Ovary (tissue), 3 donors: ENCODE data around the gene NOS1.

ENCODE experiments used
- EP300 ChIP-seq: sonication (generic); formaldehyde crosslinking; IDR thresholded peaks from one replicate; pipeline ENCODE4 v1.6.1; 2017; ENCODE audit warnings: antibody characterized with exemption
- POLR2A ChIP-seq: fragments of 450-650 bp; IDR thresholded peaks from one replicate; pipeline ENCODE4 v1.6.1; 2017; ENCODE audit warnings: antibody characterized with exemption, mild to moderate bottlenecking, moderate library complexity
- TF ChIP-seq, protein P1 (sequence below), 3 donors: fragments of 450-650 bp in 2 of 3; fragments of 200-600 bp in 1 of 3; IDR thresholded peaks; one replicate each; pipeline versions ENCODE4 v1.5.1 to v1.8.0; 2016 to 2022; ENCODE audit warnings: antibody characterized with exemption in 3 of 3, mild to moderate bottlenecking in 1 of 3
- donor health status: DM: no; HTN: no; CAD: no.

DNA sequence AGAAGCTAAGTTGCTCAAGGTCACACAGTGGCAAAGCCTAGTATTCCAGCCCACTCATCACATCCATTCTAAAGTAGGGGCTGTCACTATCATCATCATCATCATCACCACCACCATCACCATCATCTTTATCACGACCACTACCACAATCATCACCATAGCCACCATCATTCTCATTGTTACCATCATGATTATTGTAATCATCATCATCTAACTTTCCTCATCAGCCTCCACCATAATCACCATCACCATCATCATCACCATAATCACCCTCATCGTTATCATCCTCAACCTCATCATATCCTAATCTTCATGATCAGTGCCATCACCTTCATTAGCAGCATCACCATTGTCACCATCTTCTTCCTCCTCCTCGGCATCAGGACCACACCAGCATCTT, 48.7 kb downstream of the NOS1 start:
- TF ChIP-seq, protein P1, sequence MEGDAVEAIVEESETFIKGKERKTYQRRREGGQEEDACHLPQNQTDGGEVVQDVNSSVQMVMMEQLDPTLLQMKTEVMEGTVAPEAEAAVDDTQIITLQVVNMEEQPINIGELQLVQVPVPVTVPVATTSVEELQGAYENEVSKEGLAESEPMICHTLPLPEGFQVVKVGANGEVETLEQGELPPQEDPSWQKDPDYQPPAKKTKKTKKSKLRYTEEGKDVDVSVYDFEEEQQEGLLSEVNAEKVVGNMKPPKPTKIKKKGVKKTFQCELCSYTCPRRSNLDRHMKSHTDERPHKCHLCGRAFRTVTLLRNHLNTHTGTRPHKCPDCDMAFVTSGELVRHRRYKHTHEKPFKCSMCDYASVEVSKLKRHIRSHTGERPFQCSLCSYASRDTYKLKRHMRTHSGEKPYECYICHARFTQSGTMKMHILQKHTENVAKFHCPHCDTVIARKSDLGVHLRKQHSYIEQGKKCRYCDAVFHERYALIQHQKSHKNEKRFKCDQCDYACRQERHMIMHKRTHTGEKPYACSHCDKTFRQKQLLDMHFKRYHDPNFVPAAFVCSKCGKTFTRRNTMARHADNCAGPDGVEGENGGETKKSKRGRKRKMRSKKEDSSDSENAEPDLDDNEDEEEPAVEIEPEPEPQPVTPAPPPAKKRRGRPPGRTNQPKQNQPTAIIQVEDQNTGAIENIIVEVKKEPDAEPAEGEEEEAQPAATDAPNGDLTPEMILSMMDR (IDR thresholded peaks at IDR 0.05) = no peak
- TF ChIP-seq EP300 = no peak
- TF ChIP-seq POLR2A = no peak
